IPS-20b (cell line): Measurements from ENCODE around the gene DOK6.

ENCODE experiments used
- H3K27ac ChIP-seq: one replicate; pipeline ENCODE4 v1.5.1; 2013; ENCODE audit warnings: low read length
- H3K27me3 ChIP-seq: 2 replicates; pipeline ENCODE4 v1.6.1; 2013; ENCODE audit warnings: mild to moderate bottlenecking, low read length, inconsistent platforms; ENCODE audit not compliant: insufficient read depth
- H3K36me3 ChIP-seq: 2 replicates; pipeline ENCODE4 v1.6.1; 2013; ENCODE audit warnings: low read depth, mild to moderate bottlenecking, inconsistent platforms, low read length, moderate library complexity; ENCODE audit not compliant: insufficient read depth
- H3K4me1 ChIP-seq: 2 replicates; pipeline ENCODE4 v1.6.1; 2013; ENCODE audit warnings: mild to moderate bottlenecking, control low read depth, inconsistent platforms, low read length, moderate library complexity; ENCODE audit not compliant: insufficient read depth
- H3K4me3 ChIP-seq: 2 replicates; pipeline ENCODE4 v1.5.1; 2013; ENCODE audit warnings: mild to moderate bottlenecking, low read length, inconsistent platforms
- H3K9ac ChIP-seq: 2 replicates; pipeline ENCODE4 v1.6.1; 2013; ENCODE audit warnings: low read depth, mild to moderate bottlenecking, inconsistent platforms, low read length, moderate library complexity
- H3K9me3 ChIP-seq: 2 replicates; pipeline ENCODE4 v1.6.1; 2013; ENCODE audit warnings: mild to moderate bottlenecking, low read depth, low read length, inconsistent platforms; ENCODE audit not compliant: insufficient read depth

The DOK6 gene

DNA sequence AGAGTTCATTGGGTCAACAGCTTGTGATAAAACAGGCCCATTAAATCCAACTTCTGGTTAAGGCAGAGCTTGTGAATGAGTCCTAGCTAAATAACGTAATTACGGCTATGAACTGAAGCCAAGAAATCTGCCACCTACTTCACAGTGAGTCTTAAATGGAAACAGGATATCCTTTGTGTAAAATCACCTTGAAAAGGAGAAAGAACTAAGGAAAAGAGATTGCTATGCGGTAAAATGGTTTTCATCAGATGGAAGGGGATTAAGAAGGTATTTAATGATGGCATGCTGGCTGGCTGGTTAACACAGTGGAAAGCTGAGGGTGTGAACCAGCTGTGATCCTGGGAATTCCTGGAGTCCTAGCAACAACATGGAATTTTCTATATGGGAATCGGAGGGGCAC, 156.6 kb downstream of the DOK6 start:
- no peak overlapping the region for H3K9ac ChIP-seq
- H3K27ac ChIP-seq: no peak overlapping the region
- H3K9me3 ChIP-seq: no peaks in the 10 kb centered on the region
- H3K4me1 ChIP-seq: no peaks in the 10 kb centered on the region
- H3K27me3 ChIP-seq: no peaks in the 10 kb centered on the region
- H3K36me3 ChIP-seq: no peaks in the 10 kb centered on the region
- H3K4me3 ChIP-seq: no peak overlapping the region

DNA sequence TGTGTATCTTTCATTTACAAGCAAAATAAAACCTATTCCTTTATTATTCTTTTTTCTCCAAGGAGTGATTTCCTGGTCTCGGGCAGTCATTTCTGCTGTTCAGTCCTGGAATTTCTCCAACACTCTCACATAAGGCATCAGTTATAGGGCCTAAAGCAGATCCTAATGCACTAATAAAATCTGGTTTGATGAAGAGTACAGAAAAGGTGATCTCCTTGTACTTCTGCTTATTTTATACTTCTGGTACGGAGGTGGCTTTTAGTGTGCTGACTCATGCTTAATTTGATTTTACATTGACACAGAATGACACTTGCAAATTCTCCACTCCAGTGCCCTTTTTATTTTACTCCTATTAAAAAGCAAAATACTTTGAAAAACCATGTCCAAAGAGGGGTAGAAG, 157.4 kb downstream of the DOK6 start:
- no peaks in the 10 kb centered on the region for H3K36me3 ChIP-seq
- H3K4me3 ChIP-seq: no peak overlapping the region

DNA sequence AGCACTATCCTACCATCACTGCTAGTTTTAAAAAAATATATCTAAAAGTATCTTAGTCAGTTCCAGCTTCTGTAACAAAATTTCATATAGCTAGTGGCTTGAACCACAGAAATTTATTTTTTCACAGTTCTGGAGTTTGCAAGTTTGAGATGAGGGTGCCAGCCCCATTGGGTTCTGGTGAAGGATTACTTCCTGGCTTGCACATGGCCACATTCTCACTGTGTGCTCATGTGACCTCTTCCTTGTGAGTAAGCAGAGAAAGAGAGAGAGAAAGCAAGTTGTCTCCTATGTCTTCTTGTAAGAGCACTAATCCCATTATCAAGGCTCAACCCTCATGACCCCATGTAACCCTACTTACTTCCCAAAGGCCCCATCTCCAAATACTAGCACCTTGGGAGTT, 158.9 kb downstream of the DOK6 start:
- Histone ChIP-seq H3K27ac (no peak overlapping the region), H3K36me3 (no peaks in the 10 kb centered on the region), H3K4me3 (no peak overlapping the region), H3K9me3 (no peaks in the 10 kb centered on the region), H3K9ac (no peak overlapping the region), H3K27me3 (no peaks in the 10 kb centered on the region), H3K4me1 (no peaks in the 10 kb centered on the region)

More for the DNA sequence above, 157.4 kb downstream of the DOK6 start:
- no peak overlapping the region for H3K9ac ChIP-seq
- H3K9me3 ChIP-seq: no peaks in the 10 kb centered on the region
- no peak overlapping the region for H3K27ac ChIP-seq
- no peaks in the 10 kb centered on the region for H3K27me3 ChIP-seq
- H3K4me1 ChIP-seq: no peaks in the 10 kb centered on the region

DNA sequence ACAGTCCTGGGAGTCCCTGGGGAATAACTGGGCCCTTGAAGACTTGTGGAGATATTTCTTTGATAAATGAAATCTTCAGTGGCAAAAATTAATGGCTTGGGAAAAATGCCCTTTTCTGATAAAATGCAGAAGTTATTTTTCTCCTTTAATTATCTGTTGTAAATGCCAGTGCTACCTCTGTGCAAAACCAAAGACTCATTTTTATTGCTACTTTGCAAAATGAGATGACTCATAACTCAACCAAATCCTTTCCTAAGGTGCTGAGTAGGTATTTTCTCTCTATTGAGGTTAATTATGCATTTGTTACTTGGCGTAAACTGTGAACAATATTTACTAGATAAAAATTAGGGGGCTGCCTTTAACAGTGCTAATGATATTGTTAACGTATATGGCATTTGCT, 163.9 kb downstream of the DOK6 start:
- H3K9ac ChIP-seq: no peak overlapping the region
- no peak overlapping the region for H3K4me3 ChIP-seq
- H3K27me3 ChIP-seq: no peaks in the 10 kb centered on the region
- no peaks in the 10 kb centered on the region for H3K4me1 ChIP-seq
- no peaks in the 10 kb centered on the region for H3K36me3 ChIP-seq
- no peak overlapping the region for H3K27ac ChIP-seq
- peaks cover 27% of the 10 kb centered on the region for H3K9me3 ChIP-seq

DNA sequence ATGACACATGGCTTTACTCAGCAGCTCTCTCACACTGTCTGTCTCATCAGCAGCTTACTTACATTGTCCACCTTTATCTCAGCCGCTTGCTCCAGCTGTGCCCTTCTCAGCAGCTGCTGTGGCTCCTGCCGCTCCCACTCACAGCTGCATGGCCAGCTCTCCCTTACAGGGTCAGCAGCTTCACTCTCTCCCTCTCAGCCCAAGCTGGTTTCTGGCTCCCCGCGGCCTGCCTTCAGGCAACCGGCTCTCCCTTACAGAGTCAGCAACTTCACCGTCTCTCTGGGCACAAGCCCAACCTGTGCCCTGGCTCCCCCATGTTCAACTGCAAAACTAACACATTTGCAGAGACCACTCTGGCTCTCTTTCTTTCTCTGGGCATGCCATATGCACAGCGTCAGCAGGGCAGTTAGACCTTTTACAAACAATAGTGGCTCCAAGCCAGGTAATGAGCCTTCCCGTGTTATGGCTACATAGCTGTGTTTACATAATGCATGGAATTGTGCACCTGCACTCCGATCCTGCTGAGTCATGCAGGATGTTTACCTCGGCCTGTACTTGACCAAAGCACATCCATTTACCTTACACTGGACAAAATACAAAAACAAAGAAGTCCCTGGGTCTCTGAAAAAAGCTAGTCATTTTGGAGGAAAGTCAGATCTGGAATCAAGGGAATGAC, 167.3 kb downstream of the DOK6 start:
- Histone ChIP-seq H3K4me3 (no peak overlapping the region), H3K4me1 (no peaks in the 10 kb centered on the region), H3K27ac (no peak overlapping the region), H3K36me3 (no peaks in the 10 kb centered on the region), H3K27me3 (no peaks in the 10 kb centered on the region), H3K9me3 (peaks cover 32% of the 10 kb centered on the region), H3K9ac (no peak overlapping the region)

DNA sequence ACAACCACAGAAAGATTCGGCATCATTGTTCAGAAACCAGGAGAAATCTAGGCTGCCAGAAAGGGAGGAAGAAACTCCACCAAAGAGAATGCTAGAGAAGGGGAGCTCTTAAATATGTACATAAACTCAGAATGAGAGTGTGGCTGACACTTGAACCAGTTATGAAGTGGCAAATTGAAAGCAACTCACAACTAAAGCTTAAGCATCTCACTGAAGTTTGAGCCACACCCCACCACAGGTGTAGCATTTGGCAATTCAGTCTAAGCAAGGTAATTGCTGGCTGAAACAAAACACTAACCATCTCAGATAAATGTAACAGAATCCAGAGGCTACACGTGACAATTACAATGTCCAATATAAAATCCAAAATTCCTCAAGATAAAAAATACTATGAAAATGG, 168.4 kb downstream of the DOK6 start:
- Histone ChIP-seq H3K4me1 (no peaks in the 10 kb centered on the region; the same call in 1 of the 2 replicates), H3K27me3 (no peaks in the 10 kb centered on the region), H3K9ac (no peak overlapping the region), H3K4me3 (no peak overlapping the region), H3K9me3 (peaks cover 32% of the 10 kb centered on the region), H3K27ac (no peak overlapping the region), H3K36me3 (no peaks in the 10 kb centered on the region)

DNA sequence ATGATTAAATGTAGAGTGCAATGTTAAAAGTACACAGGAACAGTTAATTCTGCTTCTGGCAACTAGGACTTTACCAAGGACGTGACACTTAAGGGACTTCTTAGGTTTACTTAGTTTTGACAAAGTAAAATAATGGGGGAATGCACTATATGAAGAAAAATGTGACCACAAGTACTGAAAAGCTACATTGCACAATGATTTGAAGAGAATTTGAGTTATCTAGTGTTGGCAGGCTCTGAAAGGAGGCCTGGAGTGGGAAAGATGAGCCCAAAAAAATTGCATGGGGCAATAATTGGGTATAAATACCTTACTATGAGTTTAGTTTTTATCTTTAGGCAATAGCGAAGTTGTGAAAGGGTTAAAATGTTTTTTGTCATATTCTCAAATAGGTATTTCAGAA, 173.7 kb downstream of the DOK6 start:
- H3K27ac ChIP-seq: no peak overlapping the region
- H3K4me1 ChIP-seq: no peaks in the 10 kb centered on the region; the same call in 1 of the 2 replicates

DNA sequence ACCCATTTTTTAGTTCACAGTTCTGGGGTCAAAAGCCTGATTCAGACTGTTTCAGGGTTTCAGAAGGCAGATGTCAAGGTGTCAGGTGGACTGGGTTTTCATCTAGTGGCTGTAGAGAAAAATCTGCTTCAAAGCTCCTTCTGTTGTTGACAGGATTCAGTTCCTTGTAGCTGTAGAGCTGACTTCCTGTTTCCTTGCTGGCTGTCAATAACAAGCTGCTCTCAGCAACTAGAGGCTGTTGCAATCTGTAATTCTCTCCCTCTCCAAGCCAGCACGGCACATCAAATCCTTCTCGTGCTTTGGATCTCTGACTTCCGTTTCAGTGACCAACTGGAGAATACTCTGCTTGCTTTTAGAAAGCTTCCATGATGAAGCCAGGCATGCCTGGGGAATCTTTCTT, 179.4 kb downstream of the DOK6 start:
- Histone ChIP-seq H3K27ac (no peak overlapping the region), H3K27me3 (no peaks in the 10 kb centered on the region), H3K9me3 (no peaks in the 10 kb centered on the region), H3K36me3 (no peaks in the 10 kb centered on the region), H3K4me3 (no peak overlapping the region), H3K4me1 (no peaks in the 10 kb centered on the region), H3K9ac (no peak overlapping the region)

More for the DNA sequence above, 173.7 kb downstream of the DOK6 start:
- no peaks in the 10 kb centered on the region for H3K27me3 ChIP-seq
- 0 out of 2 replicates have a peak, but pooled peaks cover 6% of the 10 kb centered on the region for H3K9me3 ChIP-seq
- H3K4me3 ChIP-seq: no peak overlapping the region
- no peak overlapping the region for H3K9ac ChIP-seq
- no peaks in the 10 kb centered on the region for H3K36me3 ChIP-seq

DNA sequence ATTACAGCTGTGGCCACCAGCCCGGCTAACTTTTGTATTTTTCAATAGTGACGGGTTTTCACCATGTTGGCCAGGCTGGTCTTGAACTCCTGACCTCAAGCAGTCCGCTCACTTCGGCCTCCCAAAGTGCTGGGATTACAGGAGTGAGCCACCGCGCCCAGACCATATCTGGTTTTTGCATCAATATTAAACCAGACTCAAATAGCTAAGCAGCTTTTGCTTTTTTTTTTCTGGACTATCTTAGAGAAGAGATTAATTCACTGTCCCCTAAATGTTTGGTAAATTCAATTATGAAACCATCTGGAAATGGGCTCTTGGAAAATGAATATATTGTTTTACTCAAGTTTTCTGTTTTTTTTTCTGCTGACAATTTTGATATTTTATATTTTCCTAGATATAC, 183.7 kb downstream of the DOK6 start:
- no peak overlapping the region for H3K9ac ChIP-seq
- no peaks in the 10 kb centered on the region for H3K9me3 ChIP-seq
- no peaks in the 10 kb centered on the region for H3K36me3 ChIP-seq
- H3K27ac ChIP-seq: no peak overlapping the region
- no peak overlapping the region for H3K4me3 ChIP-seq
- no peaks in the 10 kb centered on the region for H3K4me1 ChIP-seq
- no peaks in the 10 kb centered on the region for H3K27me3 ChIP-seq

DNA sequence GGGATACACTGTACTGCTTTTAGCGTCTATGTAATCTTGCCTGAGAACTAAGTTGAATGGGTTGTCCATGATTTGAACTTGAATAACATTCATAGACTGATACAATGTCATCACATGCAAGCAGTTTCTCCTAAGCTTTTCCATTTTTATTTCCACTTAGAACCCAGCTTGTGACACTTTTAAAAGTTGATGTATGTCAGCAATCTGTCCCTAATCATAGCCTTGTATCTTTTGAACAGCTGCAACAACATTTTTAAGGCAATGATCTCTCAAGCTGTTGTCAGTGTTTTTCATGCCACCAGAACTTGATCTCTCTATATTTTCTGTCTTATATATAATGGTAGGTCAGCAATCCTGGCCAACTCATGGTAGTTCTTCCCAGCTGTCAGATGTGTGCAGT, 185.0 kb downstream of the DOK6 start:
- H3K4me1 ChIP-seq: no peaks in the 10 kb centered on the region
- no peak overlapping the region for H3K4me3 ChIP-seq
- H3K36me3 ChIP-seq: no peaks in the 10 kb centered on the region
- H3K9ac ChIP-seq: no peak overlapping the region
- H3K9me3 ChIP-seq: no peaks in the 10 kb centered on the region
- H3K27ac ChIP-seq: no peak overlapping the region
- no peaks in the 10 kb centered on the region for H3K27me3 ChIP-seq

DNA sequence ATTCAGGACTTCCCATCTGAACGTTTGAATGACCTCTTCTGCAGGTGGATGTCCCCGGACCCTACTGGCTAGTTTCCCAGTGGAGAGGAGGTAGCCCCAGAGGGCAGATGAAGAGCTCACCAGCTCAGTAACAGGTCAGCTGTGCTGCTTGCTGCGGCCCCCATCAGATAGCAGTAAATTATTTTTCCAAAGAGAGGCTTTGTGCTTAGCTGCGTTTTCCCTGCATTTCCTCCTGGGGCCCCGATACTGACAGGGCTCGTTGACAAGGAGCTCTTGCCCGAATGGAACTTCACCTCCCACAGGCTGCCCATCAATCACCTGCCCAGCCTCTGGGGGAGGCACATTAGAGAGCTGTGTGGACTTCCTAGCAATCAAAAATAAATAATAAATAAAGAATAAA, 185.8 kb downstream of the DOK6 start:
- Histone ChIP-seq H3K9me3 (no peaks in the 10 kb centered on the region), H3K4me3 (no peak overlapping the region), H3K27me3 (no peaks in the 10 kb centered on the region), H3K4me1 (no peaks in the 10 kb centered on the region), H3K36me3 (no peaks in the 10 kb centered on the region), H3K27ac (no peak overlapping the region), H3K9ac (no peak overlapping the region)

DNA sequence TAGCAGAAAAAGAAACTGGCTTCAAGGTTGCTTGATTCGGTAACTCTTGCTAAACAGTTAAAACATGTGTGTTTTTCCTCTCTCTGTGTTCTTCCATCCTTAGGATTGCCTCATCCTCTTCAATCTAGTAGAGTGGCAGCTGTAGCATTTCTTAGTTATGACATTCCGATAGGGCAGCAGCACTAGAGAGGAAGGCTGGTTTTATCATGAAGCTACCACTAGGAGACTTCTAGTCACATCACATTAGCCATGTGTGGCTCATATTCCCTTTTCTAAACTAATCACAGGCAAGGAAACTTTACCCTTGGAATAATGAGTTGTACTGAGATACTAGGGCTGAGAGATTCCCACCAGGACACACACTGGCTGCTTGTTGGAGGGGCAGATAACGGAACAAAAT, 187.6 kb downstream of the DOK6 start:
- Histone ChIP-seq H3K9ac (no peak overlapping the region), H3K27ac (no peak overlapping the region), H3K9me3 (no peaks in the 10 kb centered on the region), H3K27me3 (no peaks in the 10 kb centered on the region), H3K4me3 (no peak overlapping the region), H3K36me3 (no peaks in the 10 kb centered on the region), H3K4me1 (no peaks in the 10 kb centered on the region)
